AG04449 (cell line): Measurements from ENCODE around the gene PSMD2.

ENCODE experiments used
- CTCF ChIA-PET: fragments of 350-600 bp; formaldehyde crosslinking; extraction: SDS; loops from one replicate; lab custom pipeline; 2021; ENCODE audit warnings: antibody characterized with exemption; lab: Yijun Ruan, JAX
- POLR2A ChIA-PET: fragments of 400-600, 350-600 bp; formaldehyde crosslinking; extraction: SDS; loops from one replicate; lab custom pipeline; 2020; ENCODE audit warnings: antibody characterized with exemption, inconsistent platforms; lab: Yijun Ruan, JAX
- DNase-seq: peaks from one replicate; pipeline ENCODE4 v3.0.0-alpha.2; 2010; ENCODE audit warnings: low read depth, low spot score
- H3K4me3 ChIP-seq: 2 replicates; pipeline ENCODE4 v1.5.1; 2011; ENCODE audit warnings: low read depth, mild to moderate bottlenecking, control low read depth, low read length
- TF ChIP-seq, protein P1 (sequence below): IDR thresholded peaks from one replicate; pipeline ENCODE4 v1.5.1; 2011; ENCODE audit warnings: mild to moderate bottlenecking, moderate library complexity, low read length, control low read depth, inconsistent platforms; ENCODE audit not compliant: insufficient read depth; ENCODE audit errors: missing control alignments

The PSMD2 gene

DNA sequence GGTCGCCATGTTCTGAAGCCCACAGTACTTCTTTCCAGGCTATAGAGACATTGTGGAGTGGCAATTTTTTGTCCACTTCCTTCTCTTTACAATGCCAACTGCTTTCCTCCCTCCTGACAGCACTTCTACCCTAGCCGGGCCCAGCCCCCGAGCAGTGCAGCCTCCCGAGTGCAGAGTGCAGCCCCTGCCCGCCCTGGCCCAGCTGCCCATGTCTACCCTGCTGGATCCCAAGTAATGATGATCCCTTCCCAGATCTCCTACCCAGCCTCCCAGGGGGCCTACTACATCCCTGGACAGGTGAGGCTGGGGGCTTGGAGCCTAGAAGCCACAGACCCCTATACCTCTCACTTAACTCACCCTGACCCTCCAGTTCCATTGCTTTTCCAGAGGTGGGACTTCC lies 18.2 kb downstream of the PSMD2 start:
- POLR2A ChIA-PET, result interaction anchor here (0.9 kb wide), 1 partner anchor 141 kb away, joined by 3 read pairs; no protein-coding TSS in a partner anchor
- TF ChIP-seq, protein P1, sequence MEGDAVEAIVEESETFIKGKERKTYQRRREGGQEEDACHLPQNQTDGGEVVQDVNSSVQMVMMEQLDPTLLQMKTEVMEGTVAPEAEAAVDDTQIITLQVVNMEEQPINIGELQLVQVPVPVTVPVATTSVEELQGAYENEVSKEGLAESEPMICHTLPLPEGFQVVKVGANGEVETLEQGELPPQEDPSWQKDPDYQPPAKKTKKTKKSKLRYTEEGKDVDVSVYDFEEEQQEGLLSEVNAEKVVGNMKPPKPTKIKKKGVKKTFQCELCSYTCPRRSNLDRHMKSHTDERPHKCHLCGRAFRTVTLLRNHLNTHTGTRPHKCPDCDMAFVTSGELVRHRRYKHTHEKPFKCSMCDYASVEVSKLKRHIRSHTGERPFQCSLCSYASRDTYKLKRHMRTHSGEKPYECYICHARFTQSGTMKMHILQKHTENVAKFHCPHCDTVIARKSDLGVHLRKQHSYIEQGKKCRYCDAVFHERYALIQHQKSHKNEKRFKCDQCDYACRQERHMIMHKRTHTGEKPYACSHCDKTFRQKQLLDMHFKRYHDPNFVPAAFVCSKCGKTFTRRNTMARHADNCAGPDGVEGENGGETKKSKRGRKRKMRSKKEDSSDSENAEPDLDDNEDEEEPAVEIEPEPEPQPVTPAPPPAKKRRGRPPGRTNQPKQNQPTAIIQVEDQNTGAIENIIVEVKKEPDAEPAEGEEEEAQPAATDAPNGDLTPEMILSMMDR, result no peak
- H3K4me3 ChIP-seq, result peak overlapping the region; percentile 90
- CTCF ChIA-PET, result interaction anchor here (1.2 to 1.9 kb wide), 2 partner anchors 11 to 17 kb away, joined by 3 to 6 read pairs; no protein-coding TSS in a partner anchor
- no peak for DNase-seq

GRCh38 chr3:184320104-184320445 lies 21.0 kb downstream of the PSMD2 start:
- ChIA-PET POLR2A (interaction anchor here (0.9 to 1.4 kb wide), 6 partner anchors 9 to 49 kb away, joined by 3 to 5 read pairs (median 3); no protein-coding TSS in a partner anchor), CTCF (interaction anchor here (0.6 to 1.5 kb wide), 3 partner anchors 11 to 17 kb away, joined by 3 to 5 read pairs (median 4); no protein-coding TSS in a partner anchor)
- H3K4me3 ChIP-seq, result peak overlapping the region; percentile 33
- TF ChIP-seq, protein P1, result no peak
- peak; percentile 78 for DNase-seq

DNA sequence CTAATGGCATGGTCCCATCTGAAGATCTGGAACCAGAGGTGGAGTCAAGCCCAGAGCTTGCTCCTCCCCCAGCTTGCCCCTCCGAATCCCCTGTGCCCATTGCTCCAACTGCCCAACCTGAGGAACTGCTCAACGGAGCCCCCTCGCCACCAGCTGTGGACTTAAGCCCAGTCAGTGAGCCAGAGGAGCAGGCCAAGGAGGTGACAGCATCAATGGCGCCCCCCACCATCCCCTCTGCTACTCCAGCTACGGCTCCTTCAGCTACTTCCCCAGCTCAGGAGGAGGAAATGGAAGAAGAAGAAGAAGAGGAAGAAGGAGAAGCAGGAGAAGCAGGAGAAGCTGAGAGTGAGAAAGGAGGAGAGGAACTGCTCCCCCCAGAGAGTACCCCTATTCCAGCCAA lies 22.6 kb downstream of the PSMD2 start:
- POLR2A ChIA-PET, result interaction anchor here (1.6 kb wide), 1 partner anchor 15 kb away, joined by 5 read pairs; the partner anchor contains the start of gene FAM131A
- CTCF ChIA-PET, result interaction anchor here (0.6 to 0.8 kb wide), 2 partner anchors 9 to 15 kb away, joined by 3 read pairs; partner anchors contain the start of gene FAM131A
- no peak for DNase-seq
- H3K4me3 ChIP-seq, result no peak overlapping the region
- TF ChIP-seq, protein P1, result no peak

DNA sequence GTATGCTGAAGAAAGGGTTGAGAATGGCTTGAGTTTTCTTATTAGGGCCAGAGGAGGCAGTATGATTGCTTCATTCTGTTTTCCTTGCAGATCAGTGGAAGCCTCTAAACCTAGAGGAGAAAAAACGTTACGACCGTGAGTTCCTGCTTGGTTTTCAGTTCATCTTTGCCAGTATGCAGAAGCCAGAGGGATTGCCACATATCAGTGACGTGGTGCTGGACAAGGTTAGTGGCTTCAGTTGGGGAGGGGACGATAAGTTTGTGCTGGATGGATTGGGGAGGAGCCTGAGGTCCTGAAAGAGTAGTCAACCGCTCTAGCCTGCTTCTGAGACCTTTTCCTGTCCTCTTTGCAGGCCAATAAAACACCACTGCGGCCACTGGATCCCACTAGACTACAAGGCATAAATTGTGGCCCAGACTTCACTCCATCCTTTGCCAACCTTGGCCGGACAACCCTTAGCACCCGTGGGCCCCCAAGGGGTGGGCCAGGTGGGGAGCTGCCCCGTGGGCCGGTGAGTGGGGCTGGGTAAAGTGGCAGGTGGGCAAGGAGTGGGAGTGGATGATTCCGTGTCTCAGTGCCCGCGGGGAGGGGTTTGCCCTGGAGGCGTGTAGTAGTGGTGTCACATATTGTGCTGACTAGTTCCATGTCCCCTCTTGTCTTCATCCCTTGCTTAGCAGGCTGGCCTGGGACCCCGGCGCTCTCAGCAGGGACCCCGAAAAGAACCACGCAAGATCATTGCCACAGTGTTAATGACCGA lies 23.9 kb downstream of the PSMD2 start:
- no peak for DNase-seq
- H3K4me3 ChIP-seq, result no peak overlapping the region
- TF ChIP-seq, protein P1, result no peak
- ChIA-PET POLR2A (no interaction called here), CTCF (no interaction called here)

DNA sequence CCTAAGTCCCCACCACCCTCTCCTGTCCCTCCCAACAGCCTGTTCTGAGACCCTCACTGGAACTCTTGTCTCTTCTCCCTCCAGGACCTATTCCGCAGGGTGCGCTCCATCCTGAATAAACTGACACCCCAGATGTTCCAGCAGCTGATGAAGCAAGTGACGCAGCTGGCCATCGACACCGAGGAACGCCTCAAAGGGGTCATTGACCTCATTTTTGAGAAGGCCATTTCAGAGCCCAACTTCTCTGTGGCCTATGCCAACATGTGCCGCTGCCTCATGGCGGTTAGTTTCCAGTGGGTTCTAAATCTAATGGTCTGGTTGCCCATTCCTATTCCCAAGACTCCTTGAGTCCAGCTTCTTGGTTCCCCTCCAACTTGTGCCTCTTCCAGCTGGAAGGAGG lies 24.7 kb downstream of the PSMD2 start:
- ChIA-PET POLR2A (interaction anchor here (1.1 kb wide), 1 partner anchor 12 kb away, joined by 3 read pairs; no protein-coding TSS in a partner anchor), CTCF (no interaction called here)

DNA sequence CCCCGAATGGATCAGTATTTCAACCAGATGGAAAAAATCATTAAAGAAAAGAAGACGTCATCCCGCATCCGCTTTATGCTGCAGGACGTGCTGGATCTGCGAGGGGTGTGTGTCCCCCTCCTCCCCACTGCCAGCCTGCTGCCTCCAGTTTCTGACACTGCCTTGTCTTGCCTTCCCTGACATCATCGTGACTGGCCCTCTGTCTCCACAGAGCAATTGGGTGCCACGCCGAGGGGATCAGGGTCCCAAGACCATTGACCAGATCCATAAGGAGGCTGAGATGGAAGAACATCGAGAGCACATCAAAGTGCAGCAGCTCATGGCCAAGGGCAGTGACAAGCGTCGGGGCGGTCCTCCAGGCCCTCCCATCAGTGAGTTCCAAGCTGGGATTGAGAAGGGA lies 26.2 kb downstream of the PSMD2 start:
- no peak overlapping the region for H3K4me3 ChIP-seq
- DNase-seq, result no peak
- ChIA-PET CTCF (no interaction called here), POLR2A (interaction anchor here (0.6 kb wide), 1 partner anchor 22 kb away, joined by 3 read pairs; no protein-coding TSS in a partner anchor)
- TF ChIP-seq, protein P1, result no peak

More for the DNA sequence above, 24.7 kb downstream of the PSMD2 start:
- no peak for DNase-seq
- no peak overlapping the region for H3K4me3 ChIP-seq
- TF ChIP-seq, protein P1, result no peak
